Measurements from ENCODE around the gene RNF123. TPM values are rescaled to one million over a fixed set of nuclear protein-coding genes. Genes with fewer than 3 reads are reported as not detected.

RNF123 gene
- total RNA-seq, 1 experiment from 2014 or later, result 23.1 TPM

- ATAC-seq (no peak), DNase-seq (ENCODE audit: low read depth, low spot score) (no peak)
- BruUV-seq (replicated peaks), result no TSS peak
- intact Hi-C loops (cut with micrococcal nuclease; ENCODE audit: unreplicated experiment) (no loop called here), in situ Hi-C loops (cut with HindIII; ENCODE audit: low pct_unique_long_range_greater_than_20kb, low sequenced_read_pairs) (no loop called here)
- Histone ChIP-seq H3K27ac (ENCODE audit: low read length) (no peak overlapping the region), H3K36me3 (ENCODE audit: control insufficient read depth, insufficient read depth, low read length) (peaks cover under 1% of the 10 kb centered on the region; the same call in 1 of the 2 replicates), H3K9me3 (ENCODE audit: control insufficient read depth, insufficient read depth, low read depth, low read length) (no peaks in the 10 kb centered on the region), H3K4me1 (ENCODE audit: control insufficient read depth, insufficient read depth, low read length) (no peaks in the 10 kb centered on the region), H3K27me3 (ENCODE audit: control insufficient read depth, insufficient read depth, low read length) (no peaks in the 10 kb centered on the region), H3K4me3 (ENCODE audit: low read depth in 2 of 2, low read length in 2 of 2) (no peak overlapping the region)
- POLR2A ChIA-PET, result no interaction called here
- TF ChIP-seq POLR2AphosphoS5 (IDR thresholded peaks at IDR 0.05; ENCODE audit: low read depth, low read length) (no peak), SIN3A (IDR thresholded peaks at IDR 0.05; ENCODE audit: borderline replicate concordance, insufficient read depth, low read depth, low read length) (no peak), TCF7L2 (IDR thresholded peaks at IDR 0.05; ENCODE audit: low read depth, low read length) (no peak), CTCF (IDR thresholded peaks at IDR 0.05) (no peak), REST (IDR thresholded peaks at IDR 0.05; ENCODE audit: insufficient read depth in 1 of 2, low read depth in 2 of 2, low read length in 1 of 2) (no peak)
- CTCF ChIA-PET, result no interaction called here
These were observed 8.7 kb upstream of the RNF123 start for GRCh38 chr3:49680493-49681231.

DNA sequence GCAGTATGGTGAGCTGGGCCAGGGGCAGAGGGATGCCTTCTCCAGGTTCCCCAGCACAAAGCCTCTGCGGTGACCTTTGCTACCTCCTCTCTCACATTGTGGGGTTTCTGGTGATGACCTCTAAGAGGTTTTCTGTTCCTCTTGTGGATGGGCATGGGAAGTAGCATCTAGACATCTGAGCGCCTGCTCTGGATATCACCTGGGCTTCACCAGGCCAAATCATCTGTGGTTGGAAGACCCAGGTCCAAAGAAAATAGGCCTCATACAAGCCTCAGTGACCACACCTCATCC, 8.2 kb upstream of the RNF123 start:
- Histone ChIP-seq H3K36me3 (ENCODE audit: control insufficient read depth, insufficient read depth, low read length) (no peaks in the 10 kb centered on the region), H3K9me3 (ENCODE audit: control insufficient read depth, insufficient read depth, low read depth, low read length) (no peaks in the 10 kb centered on the region), H3K27ac (ENCODE audit: low read length) (no peak overlapping the region), H3K4me3 (ENCODE audit: low read depth in 2 of 2, low read length in 2 of 2) (no peak overlapping the region), H3K4me1 (ENCODE audit: control insufficient read depth, insufficient read depth, low read length) (no peaks in the 10 kb centered on the region), H3K27me3 (ENCODE audit: control insufficient read depth, insufficient read depth, low read length) (no peaks in the 10 kb centered on the region)
- intact Hi-C loops (cut with micrococcal nuclease; ENCODE audit: unreplicated experiment) (no loop called here), in situ Hi-C loops (cut with HindIII; ENCODE audit: low pct_unique_long_range_greater_than_20kb, low sequenced_read_pairs) (no loop called here)
- TF ChIP-seq CTCF (IDR thresholded peaks at IDR 0.05) (no peak), SIN3A (IDR thresholded peaks at IDR 0.05; ENCODE audit: borderline replicate concordance, insufficient read depth, low read depth, low read length) (no peak), REST (IDR thresholded peaks at IDR 0.05; ENCODE audit: insufficient read depth in 1 of 2, low read depth in 2 of 2, low read length in 1 of 2) (no peak), TCF7L2 (IDR thresholded peaks at IDR 0.05; ENCODE audit: low read depth, low read length) (no peak), POLR2AphosphoS5 (IDR thresholded peaks at IDR 0.05; ENCODE audit: low read depth, low read length) (no peak)
- ATAC-seq (no peak), DNase-seq (ENCODE audit: low read depth, low spot score) (no peak)
- no TSS peak for BruUV-seq (replicated peaks)
- ChIA-PET POLR2A (no interaction called here), CTCF (no interaction called here)

All from Panc1 (cell line).